Activated T-helper 2 cell treated with anti-CD3 and anti-CD28 coated beads, Interferon-gamma antibody, Interleukin-2, Interleukin-4, amounts not matched to agents 10 μg/mL and 5 μg/mL and 100 μg/mL, durations not matched to agents 14 hours and 24 hours and 36 hours (primary cell): ENCODE data around the gene EFHD2. TPM values are rescaled to one million over a fixed set of nuclear protein-coding genes. Genes with fewer than 3 reads are reported as not detected.
"Not testable (repeated sequence)": the region's sequence is repeated elsewhere in the genome, so short reads cannot be mapped to it uniquely, and the experiment has no call there.

Experiments
- DNase-seq: peaks from one replicate; pipeline ENCODE4 v3.0.0; 2021; ENCODE audit warnings: low spot score
- H3K27ac Mint-ChIP-seq: one replicate; pipeline ENCODE4 v1.8.0; 2021; ENCODE audit warnings: mixed read lengths
- H3K27me3 Mint-ChIP-seq: one replicate; pipeline ENCODE4 v1.8.0; 2021; ENCODE audit warnings: low read depth, mixed read lengths
- H3K36me3 Mint-ChIP-seq: one replicate; pipeline ENCODE4 v1.8.0; 2021; ENCODE audit warnings: low read depth, mixed read lengths
- H3K4me1 Mint-ChIP-seq: one replicate; pipeline ENCODE4 v1.8.0; 2021; ENCODE audit warnings: low read depth, mixed read lengths
- H3K4me3 Mint-ChIP-seq: one replicate; pipeline ENCODE4 v1.8.0; 2021; ENCODE audit warnings: low read depth, mild to moderate bottlenecking, moderate library complexity, mixed read lengths
- H3K9me3 Mint-ChIP-seq: one replicate; pipeline ENCODE4 v1.8.0; 2021; ENCODE audit warnings: mixed read lengths
- intact Hi-C: fragments of 100-400 bp; cut with micrococcal nuclease; formaldehyde crosslinking; loops from one replicate; pipeline ENCODE4 v1.15.1; 2023
- total RNA-seq: library from RNA; stranded (reverse); gene quantifications from 2 replicates; pipeline ENCODE4 v1.2.3, GENCODE V29; 2022

Gene EFHD2
- total RNA-seq, 1 donor from 2014 or later, result 85.2 TPM

GRCh38 chr1:15380601-15381508 is 28.8 kb upstream of the EFHD2 start:
- DNase-seq, result no peak
- Mint-ChIP-seq H3K9me3 (no peaks in the 10 kb centered on the region), H3K27ac (no peak overlapping the region), H3K4me1 (peaks cover 6% of the 10 kb centered on the region), H3K4me3 (no peak overlapping the region), H3K36me3 (no peaks in the 10 kb centered on the region), H3K27me3 (peaks cover 39% of the 10 kb centered on the region)
- intact Hi-C loops, result loop anchor here (2.0 kb wide), 1 partner anchor 20 kb away; no protein-coding TSS in a partner anchor

GRCh38 chr1:15381805-15382204 is 27.9 kb upstream of the EFHD2 start:
- DNase-seq, result no peak
- H3K4me1 Mint-ChIP-seq, result peaks cover 10% of the 10 kb centered on the region
- no peak overlapping the region for H3K27ac Mint-ChIP-seq
- intact Hi-C loops, result loop anchor here (2.0 kb wide), 1 partner anchor 21 kb away; no protein-coding TSS in a partner anchor
- H3K9me3 Mint-ChIP-seq, result no peaks in the 10 kb centered on the region
- no peaks in the 10 kb centered on the region for H3K36me3 Mint-ChIP-seq
- H3K4me3 Mint-ChIP-seq, result no peak overlapping the region
- H3K27me3 Mint-ChIP-seq, result peaks cover 45% of the 10 kb centered on the region

GRCh38 chr1:15382601-15383518 is 26.8 kb upstream of the EFHD2 start:
- Mint-ChIP-seq H3K4me3 (no peak overlapping the region), H3K36me3 (no peaks in the 10 kb centered on the region), H3K27ac (no peak overlapping the region), H3K9me3 (no peaks in the 10 kb centered on the region), H3K4me1 (peaks cover 10% of the 10 kb centered on the region), H3K27me3 (peaks cover 46% of the 10 kb centered on the region)
- no peak for DNase-seq
- intact Hi-C loops, result no loop called here

DNA sequence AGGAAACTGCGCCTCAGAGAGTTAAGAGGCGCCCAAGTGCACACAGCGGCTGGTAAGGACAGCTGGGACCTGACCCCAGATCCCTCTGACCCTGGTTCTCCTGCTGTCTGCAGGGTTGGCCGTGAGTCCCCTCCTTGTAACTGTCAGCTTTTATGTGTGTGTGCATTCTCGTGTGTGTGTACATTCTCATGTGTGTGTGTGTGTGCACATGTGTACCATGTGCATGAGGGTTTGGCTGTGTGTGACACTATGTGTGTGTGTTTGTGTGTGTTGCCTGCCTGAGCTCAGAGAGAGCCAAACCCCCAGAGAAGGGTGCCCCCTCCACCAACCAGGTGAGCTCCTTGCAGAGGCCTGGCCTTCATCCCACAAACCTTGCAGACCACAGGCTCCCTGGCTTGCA is 25.9 kb upstream of the EFHD2 start:
- peaks cover 10% of the 10 kb centered on the region for H3K4me1 Mint-ChIP-seq
- no peaks in the 10 kb centered on the region for H3K36me3 Mint-ChIP-seq
- no peak overlapping the region for H3K4me3 Mint-ChIP-seq
- peaks cover 47% of the 10 kb centered on the region for H3K27me3 Mint-ChIP-seq
- intact Hi-C loops, result loop anchor here (2.0 kb wide), 1 partner anchor 47 kb away; no protein-coding TSS in a partner anchor
- no peak for DNase-seq
- no peak overlapping the region for H3K27ac Mint-ChIP-seq
- H3K9me3 Mint-ChIP-seq, result no peaks in the 10 kb centered on the region

- H3K27ac Mint-ChIP-seq, result no peak overlapping the region
- H3K27me3 Mint-ChIP-seq, result peaks cover 47% of the 10 kb centered on the region
- no peaks in the 10 kb centered on the region for H3K36me3 Mint-ChIP-seq
- no peaks in the 10 kb centered on the region for H3K9me3 Mint-ChIP-seq
- DNase-seq, result no peak
- peaks cover 10% of the 10 kb centered on the region for H3K4me1 Mint-ChIP-seq
- no peak overlapping the region for H3K4me3 Mint-ChIP-seq
- intact Hi-C loops, result loop anchor here (2.0 kb wide), 1 partner anchor 46 kb away; no protein-coding TSS in a partner anchor
Measured at GRCh38 chr1:15384301-15384901, 25.3 kb upstream of the EFHD2 start.

DNA sequence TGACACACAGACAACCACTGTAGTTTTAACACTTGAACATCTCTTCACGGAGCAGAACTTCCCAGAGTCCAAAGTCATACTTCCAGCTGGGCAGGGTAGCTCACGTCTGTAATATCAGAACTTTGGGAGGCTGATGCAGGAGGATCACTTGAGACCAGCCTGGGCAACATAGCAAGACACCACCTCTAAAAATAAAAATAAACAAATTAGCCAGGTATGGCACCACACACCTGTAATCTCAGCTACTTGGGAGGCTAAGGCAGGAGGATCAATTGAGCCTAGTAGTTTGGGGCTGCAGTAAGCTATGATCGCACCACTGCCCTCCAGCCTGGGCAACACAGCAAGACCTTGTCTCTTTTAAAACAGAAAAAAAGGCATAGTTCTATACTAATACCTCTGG is 24.3 kb upstream of the EFHD2 start:
- intact Hi-C loops, result loop anchor here (2.0 kb wide), 1 partner anchor 45 kb away; no protein-coding TSS in a partner anchor
- Mint-ChIP-seq H3K9me3 (no peaks in the 10 kb centered on the region), H3K4me3 (no peak overlapping the region), H3K36me3 (no peaks in the 10 kb centered on the region), H3K4me1 (peaks cover 10% of the 10 kb centered on the region), H3K27ac (no peak overlapping the region), H3K27me3 (peaks cover 40% of the 10 kb centered on the region)
- DNase-seq, result no peak

DNA sequence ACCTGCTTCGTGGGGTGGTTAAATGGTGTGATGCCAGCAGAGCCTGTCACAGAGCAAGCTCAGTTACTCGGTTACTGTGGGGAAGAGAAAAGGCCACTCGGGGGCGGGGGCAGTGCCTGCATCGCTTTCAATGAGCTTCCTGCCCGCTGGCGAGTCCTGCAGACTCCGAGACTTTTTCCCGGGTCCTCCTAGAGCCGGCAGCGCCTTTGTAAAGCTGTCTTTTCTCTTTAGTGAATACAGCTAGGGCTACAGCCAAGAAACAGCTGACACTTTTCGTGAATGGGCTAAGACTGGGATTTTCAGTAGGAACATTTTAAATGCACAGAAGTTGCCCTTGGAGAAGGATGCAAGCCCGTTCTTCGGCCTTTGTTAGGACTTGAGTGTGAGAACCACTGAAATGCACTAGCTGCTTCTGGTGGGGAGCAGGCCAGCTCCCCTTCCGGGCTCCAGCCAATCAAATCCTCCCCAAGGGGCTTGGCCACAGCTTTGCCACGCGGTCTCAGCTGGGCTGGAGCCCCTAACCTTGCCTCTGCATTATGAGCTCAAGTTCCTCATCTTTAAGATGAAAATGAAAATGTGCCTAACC is 23.4 kb upstream of the EFHD2 start:
- Mint-ChIP-seq H3K9me3 (no peaks in the 10 kb centered on the region), H3K4me3 (no peak overlapping the region), H3K27ac (no peak overlapping the region), H3K36me3 (no peaks in the 10 kb centered on the region), H3K27me3 (peaks cover 35% of the 10 kb centered on the region), H3K4me1 (peaks cover 10% of the 10 kb centered on the region)
- no peak for DNase-seq
- intact Hi-C loops, result no loop called here

DNA sequence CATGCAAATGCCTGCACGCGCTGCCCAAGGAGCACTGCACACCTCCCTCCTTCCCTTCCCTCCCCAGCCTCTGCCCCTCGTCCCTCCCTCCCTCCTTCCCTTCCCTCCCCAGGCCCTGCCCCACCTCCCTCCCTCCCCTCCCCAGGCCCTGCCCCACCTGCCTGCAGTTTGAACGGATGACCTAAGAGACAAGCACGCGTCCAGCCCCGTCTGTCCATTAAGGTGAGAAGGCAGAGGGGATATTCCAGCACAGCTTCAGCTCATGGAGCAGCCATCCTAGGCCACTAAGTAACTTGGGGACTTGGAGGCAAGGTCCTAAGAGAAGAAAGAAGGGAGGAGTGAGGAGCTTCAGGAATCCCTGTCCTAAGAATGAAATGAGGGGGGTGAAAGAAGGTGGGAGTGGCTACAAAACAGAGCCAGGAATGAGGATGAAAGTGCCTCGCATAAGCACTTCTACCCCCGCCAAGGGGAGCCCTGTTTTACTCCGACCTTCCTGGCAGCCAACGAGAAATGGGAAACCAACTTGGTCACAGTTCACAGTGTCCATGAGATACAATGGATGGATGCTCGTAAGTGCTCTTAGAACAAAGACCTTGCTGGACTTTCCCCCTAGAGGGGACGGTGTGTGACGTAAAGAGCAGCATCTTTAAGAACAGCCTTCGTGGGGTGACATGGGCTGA is 21.3 kb upstream of the EFHD2 start:
- peaks cover 10% of the 10 kb centered on the region for H3K4me1 Mint-ChIP-seq
- intact Hi-C loops, result no loop called here
- no peak overlapping the region for H3K4me3 Mint-ChIP-seq
- peaks cover 36% of the 10 kb centered on the region for H3K27me3 Mint-ChIP-seq
- no peaks in the 10 kb centered on the region for H3K36me3 Mint-ChIP-seq
- no peak overlapping the region for H3K27ac Mint-ChIP-seq
- H3K9me3 Mint-ChIP-seq, result no peaks in the 10 kb centered on the region
- DNase-seq, result no peak

DNA sequence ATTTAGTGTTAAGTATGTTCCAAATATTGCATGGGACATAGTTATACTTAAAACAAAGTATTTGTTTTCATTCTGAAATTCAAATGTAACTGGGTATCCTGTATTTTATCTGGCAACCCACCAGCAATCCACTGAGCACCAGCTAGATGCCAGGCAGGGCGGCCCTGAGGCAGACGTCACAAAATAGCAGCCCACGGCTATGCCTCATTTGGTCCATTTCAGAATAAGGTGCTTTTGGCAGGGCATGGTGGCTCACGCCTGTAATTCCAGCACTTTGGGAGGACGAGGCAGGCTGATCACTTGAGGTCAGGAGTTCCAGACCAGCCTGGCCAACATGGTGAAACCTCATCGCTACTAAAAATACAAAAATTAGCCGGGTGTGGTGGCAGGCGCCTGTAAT is 19.9 kb upstream of the EFHD2 start:
- H3K4me1 Mint-ChIP-seq, H3K9me3 Mint-ChIP-seq, DNase-seq, H3K4me3 Mint-ChIP-seq, intact Hi-C loops, H3K36me3 Mint-ChIP-seq, H3K27ac Mint-ChIP-seq: not testable (repeated sequence)
- H3K27me3 Mint-ChIP-seq, result peaks cover 39% of the 10 kb centered on the region

GRCh38 chr1:15390667-15391066 is 19.0 kb upstream of the EFHD2 start:
- DNase-seq, result no peak
- Mint-ChIP-seq H3K36me3 (no peaks in the 10 kb centered on the region), H3K27me3 (peaks cover 34% of the 10 kb centered on the region), H3K4me1 (peaks cover 6% of the 10 kb centered on the region), H3K27ac (no peak overlapping the region), H3K4me3 (no peak overlapping the region), H3K9me3 (no peaks in the 10 kb centered on the region)
- intact Hi-C loops, result no loop called here

- no peaks in the 10 kb centered on the region for H3K9me3 Mint-ChIP-seq
- H3K27ac Mint-ChIP-seq, result no peak overlapping the region
- no peaks in the 10 kb centered on the region for H3K36me3 Mint-ChIP-seq
- intact Hi-C loops, result no loop called here
- H3K27me3 Mint-ChIP-seq, result peaks cover 28% of the 10 kb centered on the region
- no peak overlapping the region for H3K4me3 Mint-ChIP-seq
- DNase-seq, result no peak
- no peaks in the 10 kb centered on the region for H3K4me1 Mint-ChIP-seq
Measured at GRCh38 chr1:15391366-15391765, 18.3 kb upstream of the EFHD2 start.
